Hematopoietic multipotent progenitor cell (in vitro differentiated cells): ENCODE data around the gene THY1. TPM values are rescaled to one million over a fixed set of nuclear protein-coding genes. Genes with fewer than 3 reads are reported as not detected.
A peak's percentile ranks its signal among the peaks of the same experiment; 100 is the strongest.
"Not testable (repeated sequence)": the region's sequence is repeated elsewhere in the genome, so short reads cannot be mapped to it uniquely, and the experiment has no call there.

Experiments
- DNase-seq, 3 donors: peaks; one replicate each; pipeline ENCODE4 v3.0.0-alpha.2; 2011 to 2015; ENCODE audit warnings: low read depth in 2 of 3, low spot score in 2 of 3
- total RNA-seq: library from RNA; depleted of rRNA; stranded (reverse); fragments of >200 nt; gene quantifications from one replicate; pipeline ENCODE4 v1.2.3, GENCODE V29; 2012

The THY1 gene
- total RNA-seq, 1 donor = 2.2 TPM

- DNase-seq = no peak
Measured at GRCh38 chr11:119446434-119446833, 23.5 kb upstream of the THY1 start.

GRCh38 chr11:119445850-119446249, 22.9 kb upstream of the THY1 start:
- DNase-seq = no peak

GRCh38 chr11:119445379-119445778, 22.4 kb upstream of the THY1 start:
- no peak for DNase-seq

GRCh38 chr11:119441898-119442243, 18.9 kb upstream of the THY1 start:
- no peak for DNase-seq

- DNase-seq = no peak
Measured at GRCh38 chr11:119438599-119438998, 15.6 kb upstream of the THY1 start.

GRCh38 chr11:119437521-119437920, 14.5 kb upstream of the THY1 start:
- not testable (repeated sequence) for DNase-seq

GRCh38 chr11:119436711-119437110, 13.7 kb upstream of the THY1 start:
- peak in 2 of 3 donors; percentile 54 to 76 for DNase-seq

GRCh38 chr11:119436093-119436492, 13.1 kb upstream of the THY1 start:
- no peak for DNase-seq

GRCh38 chr11:119434591-119435330, 11.8 kb upstream of the THY1 start:
- no peak for DNase-seq

GRCh38 chr11:119433358-119433725, 10.4 kb upstream of the THY1 start:
- no peak for DNase-seq

GRCh38 chr11:119432484-119433357, 9.7 kb upstream of the THY1 start:
- no peak for DNase-seq

GRCh38 chr11:119431523-119431922, 8.6 kb upstream of the THY1 start:
- no peak for DNase-seq

- DNase-seq = no peak
Measured at GRCh38 chr11:119427279-119427678, 4.3 kb upstream of the THY1 start.

- no peak for DNase-seq
Measured at GRCh38 chr11:119426142-119426541, 3.2 kb upstream of the THY1 start.

GRCh38 chr11:119424775-119425174, 1.8 kb upstream of the THY1 start:
- DNase-seq = no peak

GRCh38 chr11:119424276-119424675, 1.3 kb upstream of the THY1 start:
- DNase-seq = no peak

GRCh38 chr11:119423509-119424254, 710 bp upstream of the THY1 start:
- no peak for DNase-seq

- peak in 1 of 3 donors; percentile 22 for DNase-seq
Measured at GRCh38 chr11:119421941-119422808, 797 bp downstream of the THY1 start.

GRCh38 chr11:119421351-119421750, 1.6 kb downstream of the THY1 start:
- DNase-seq = no peak

- DNase-seq = no peak
Measured at GRCh38 chr11:119420631-119421030, 2.3 kb downstream of the THY1 start.
